ENCODE results near the gene CPA4.

Gene CPA4

DNA sequence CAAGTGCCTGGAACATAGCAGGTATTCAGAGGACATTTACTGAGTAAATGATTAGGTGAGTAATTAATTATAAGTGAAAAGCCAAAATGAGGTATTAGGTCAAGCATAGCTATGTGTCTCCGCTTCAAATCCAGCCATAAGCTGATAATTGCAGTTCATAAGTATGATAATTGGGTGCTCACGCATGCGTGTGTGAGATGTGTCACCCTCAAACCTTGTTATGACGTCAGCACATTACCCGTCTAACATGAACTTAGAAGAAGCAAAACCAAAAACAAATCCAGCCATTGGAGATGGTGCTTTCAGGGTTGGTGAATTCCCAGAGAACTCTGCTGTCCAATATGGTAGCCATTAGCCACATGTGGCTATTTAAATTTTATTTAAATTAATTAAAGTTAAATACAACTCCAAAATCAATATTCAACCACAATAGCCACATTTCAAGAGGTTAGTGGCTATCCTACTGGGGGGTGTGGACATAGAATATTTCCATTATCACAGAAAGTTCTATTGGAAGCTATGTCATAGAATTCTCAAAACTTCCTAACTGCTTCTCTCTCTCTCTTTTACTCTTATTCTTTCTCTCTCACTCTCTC is 51.4 kb downstream of the CPA4 start, which contains the start of gene CPA5:
CPA5 (plus strand) TSS at position 546 of the 596 bp plus-strand sequence. CDS start 1,670 bp downstream, outside the sequence.
- no peak for DNase-seq (ENCODE audit: low spot score)

DNA sequence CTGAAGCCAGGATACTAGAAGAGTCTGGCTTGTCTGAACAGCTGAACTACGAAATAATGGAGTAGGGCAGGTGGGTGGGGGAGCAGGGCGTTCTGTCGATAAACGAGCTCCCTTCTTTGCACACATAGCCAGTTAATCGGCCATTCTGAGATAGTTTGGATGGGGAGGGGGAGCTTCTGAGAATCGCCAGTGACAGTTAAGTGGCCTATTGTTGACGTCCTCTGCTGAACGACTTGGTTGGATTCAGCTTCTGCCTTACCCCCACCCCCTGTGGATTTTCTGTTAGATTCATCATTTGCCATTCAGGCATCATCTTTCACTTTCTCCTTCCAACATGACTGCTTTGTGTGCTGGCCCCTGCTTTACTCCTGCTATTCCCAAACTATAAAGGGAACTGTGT is 52.2 kb downstream of the CPA4 start:
- no peak for DNase-seq (ENCODE audit: low spot score)

- DNase-seq (ENCODE audit: low spot score), result no peak
Observed at GRCh38 chr7:130345725-130346124, 52.8 kb downstream of the CPA4 start.

DNA sequence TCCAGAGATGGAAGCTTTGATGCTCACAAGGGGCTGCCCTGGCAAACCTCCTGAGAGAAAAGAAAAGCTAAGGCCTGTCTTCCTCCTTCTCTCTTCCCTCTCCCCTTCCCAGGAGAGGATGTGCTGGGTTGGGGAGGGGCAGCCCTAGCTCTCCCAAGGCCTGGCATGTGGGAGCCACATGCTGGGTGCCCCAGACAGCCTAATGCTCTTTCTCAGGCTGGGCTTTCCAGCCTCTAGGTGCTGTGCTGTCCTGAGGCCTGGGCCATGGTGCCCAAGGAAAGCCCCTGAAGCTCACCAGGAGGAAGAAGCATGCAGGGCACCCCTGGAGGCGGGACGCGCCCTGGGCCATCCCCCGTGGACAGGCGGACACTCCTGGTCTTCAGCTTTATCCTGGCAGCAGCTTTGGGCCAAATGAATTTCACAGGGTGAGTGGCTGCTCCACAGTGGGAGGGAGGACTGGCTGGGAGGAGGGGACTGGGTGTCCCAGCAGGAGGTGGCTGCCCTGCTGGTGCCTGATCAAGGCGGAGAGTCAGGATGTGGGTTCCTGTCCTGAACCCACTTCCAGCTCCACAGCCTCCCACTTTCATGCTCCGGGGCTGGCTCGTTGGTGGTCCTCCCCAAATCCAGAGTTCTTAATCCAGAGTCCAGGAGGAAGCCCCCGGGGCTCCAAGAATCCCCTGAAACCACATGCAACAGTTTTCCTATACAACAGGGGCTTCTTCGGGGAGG is 53.4 kb downstream of the CPA4 start:
- DNase-seq (ENCODE audit: low spot score), result no peak

DNA sequence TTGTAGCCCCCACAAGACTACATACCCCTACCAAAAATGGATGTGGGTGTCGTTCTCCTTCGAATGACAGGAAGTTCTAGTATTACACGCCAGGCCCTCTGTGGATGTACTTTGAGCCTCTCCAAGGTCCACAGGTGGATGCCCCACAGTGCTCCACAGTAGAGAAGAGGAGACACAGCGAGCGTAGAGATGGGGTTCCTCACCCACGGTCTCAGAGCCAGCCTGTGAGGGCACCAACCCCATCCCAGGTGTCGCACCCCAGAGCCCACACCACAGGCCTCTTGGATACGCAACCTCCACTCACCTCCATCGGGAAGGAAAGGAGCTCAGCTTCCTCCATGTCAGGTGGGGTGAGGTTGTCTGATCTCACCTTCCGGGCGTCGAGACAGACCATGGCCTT is 54.0 kb downstream of the CPA4 start:
- no peak for DNase-seq (ENCODE audit: low spot score)

DNA sequence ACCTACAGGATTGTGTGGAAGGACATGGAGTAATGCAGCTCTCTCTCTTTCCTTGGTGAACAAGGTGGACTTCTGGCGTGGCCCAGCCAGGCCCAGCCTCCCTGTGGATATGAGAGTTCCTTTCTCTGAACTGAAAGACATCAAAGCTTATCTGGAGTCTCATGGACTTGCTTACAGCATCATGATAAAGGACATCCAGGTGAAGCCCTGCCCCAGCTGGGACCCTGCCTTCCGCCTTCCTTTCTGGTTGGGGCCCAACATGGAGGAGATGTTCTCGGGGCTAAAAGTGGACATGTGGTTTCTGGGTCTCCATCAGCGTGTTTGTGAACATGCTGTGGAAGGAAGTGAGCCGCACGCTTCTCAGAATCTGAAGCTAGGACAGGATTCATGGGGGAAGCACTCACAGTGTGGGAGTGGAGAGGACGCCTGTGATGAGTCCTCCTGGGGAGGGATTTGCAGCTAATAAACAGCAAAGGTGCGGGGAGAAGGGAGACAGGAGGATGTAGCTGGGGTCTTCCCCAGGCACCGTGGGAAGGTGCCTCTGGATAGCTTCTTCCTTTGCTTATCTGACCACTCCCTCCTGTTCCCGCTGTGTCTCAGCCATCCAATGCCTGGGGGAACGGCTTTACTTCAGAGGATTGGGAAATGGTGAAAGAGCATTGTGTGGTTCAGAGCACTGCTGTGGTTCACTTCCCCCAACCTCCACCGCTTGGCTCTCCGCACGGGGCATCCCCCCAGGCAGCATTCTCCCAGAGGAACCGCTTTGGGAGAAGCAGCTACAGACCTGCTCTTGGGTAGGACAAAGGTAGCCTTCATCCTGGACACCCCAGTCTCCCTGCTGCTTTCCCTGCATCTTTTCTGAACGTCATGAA is 57.2 kb downstream of the CPA4 start:
- no peak for DNase-seq (ENCODE audit: low spot score)

GRCh38 chr7:130350945-130351790 is 58.2 kb downstream of the CPA4 start:
- DNase-seq (ENCODE audit: low spot score), result no peak

DNA sequence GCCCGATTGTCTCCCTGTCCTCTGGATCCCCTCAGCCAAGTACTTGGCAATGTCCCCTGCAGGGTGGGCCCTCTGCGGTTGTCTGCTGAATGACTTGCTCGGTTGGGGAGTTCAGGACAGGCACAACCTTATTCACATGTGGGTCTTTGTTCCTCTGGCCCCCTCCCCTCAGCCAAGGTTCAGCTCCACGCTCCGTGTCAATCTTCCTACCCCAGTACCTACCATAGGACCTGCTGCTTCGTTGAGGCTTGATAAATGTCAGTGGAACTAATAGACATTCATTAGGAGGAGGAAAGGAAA is 58.8 kb downstream of the CPA4 start:
- DNase-seq (ENCODE audit: low spot score), result no peak

DNA sequence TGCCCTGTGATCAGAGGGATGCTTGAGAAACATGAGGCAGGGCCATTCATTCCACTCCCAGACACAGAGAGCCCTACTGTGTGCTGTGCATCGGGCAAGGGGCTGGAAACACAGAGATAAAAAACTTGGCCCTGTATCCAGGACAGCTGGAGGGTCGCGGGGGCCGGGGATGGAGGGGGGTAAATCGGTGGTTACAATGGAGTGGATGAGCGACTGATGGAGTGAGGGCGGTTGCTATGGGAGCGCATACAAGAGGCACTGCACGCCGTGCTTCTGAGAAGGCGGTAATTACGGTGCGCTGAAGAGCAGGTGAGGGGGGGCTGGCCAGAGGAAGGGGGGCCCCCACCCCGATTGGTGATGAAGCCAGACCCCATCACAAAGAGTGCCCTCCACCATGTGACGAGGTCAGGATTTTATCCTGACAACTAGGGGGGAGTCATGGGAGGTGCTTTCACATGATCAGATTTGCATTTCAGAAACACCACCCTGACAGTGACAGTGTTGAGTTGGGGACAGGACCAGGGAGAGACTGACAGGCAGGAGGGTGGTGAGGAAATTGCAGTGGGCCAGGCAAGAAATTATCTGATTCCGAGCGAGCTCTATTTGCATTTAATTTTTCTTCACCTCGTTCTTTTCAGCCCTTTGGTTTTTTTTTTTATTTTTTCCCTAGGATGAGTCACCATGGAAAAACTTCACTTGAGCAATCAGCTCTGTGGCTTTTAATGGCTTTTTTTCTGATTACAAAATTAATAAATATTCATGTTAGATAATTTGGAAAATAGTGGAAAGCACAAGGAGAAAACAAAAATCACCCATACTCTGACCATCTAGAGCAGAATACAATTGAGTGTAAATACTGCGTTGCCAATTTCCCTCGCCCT is 59.5 kb downstream of the CPA4 start:
- DNase-seq (ENCODE audit: low spot score), result peak; percentile 29

DNA sequence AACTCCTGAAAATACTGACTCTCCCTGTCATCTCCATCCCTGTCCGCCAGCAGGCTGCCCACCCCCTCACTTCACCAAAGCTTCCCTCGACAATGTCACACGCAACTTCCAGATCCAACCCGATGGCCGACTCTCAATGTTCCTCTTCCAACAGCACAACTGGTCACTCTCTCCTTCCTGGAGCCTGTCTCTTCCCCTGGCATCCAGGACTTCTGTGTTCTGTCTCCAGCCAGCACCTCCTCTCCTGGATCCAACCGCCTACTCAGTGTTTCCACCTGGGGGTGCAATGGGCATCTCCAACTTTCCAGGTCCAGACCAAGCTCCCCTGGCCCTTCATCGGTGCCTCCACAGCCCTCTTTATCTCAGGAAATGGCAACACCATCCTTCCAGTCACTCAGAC is 60.2 kb downstream of the CPA4 start:
- no peak for DNase-seq (ENCODE audit: low spot score)

GRCh38 chr7:130356121-130356875 is 63.3 kb downstream of the CPA4 start:
- DNase-seq (ENCODE audit: low spot score), result no peak

DNA sequence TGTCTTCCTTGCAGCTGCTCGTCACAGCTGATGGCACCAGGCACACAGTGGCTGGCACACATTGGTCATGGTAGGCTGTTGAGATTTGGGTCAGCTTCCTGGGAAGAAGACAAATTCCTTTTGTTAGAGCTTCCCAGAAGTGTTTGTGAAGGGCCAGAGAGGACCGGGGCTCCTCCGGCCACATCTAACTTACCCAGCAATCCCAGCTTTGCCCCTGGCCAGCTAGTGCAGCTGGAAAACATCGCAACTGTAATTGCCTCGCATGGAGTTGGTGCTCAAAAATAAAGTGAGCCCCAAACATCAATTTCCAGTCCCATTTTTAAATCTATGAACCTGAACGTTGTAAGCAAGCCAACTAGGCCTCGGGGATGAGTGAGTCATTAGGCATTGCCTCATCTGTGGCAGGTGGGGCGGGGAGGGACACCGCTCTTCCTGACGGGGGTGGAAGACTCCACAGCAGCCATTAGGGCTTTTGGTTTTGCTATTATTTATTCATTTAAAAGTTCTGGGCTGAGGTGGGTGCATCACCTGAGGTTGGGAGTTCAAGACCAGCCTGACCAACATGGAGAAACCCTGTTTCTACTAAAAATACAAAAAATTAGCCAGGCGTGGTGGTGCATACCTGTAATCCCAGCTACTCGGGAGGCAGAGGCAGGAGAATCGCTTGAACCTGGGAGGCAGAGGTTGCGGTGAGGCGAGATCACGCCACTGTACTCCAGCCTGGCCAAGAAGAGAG is 64.1 kb downstream of the CPA4 start:
- peak; percentile 56 for DNase-seq (ENCODE audit: low spot score)

GRCh38 chr7:130358471-130358870 is 65.5 kb downstream of the CPA4 start:
- no peak for DNase-seq (ENCODE audit: low spot score)

DNA sequence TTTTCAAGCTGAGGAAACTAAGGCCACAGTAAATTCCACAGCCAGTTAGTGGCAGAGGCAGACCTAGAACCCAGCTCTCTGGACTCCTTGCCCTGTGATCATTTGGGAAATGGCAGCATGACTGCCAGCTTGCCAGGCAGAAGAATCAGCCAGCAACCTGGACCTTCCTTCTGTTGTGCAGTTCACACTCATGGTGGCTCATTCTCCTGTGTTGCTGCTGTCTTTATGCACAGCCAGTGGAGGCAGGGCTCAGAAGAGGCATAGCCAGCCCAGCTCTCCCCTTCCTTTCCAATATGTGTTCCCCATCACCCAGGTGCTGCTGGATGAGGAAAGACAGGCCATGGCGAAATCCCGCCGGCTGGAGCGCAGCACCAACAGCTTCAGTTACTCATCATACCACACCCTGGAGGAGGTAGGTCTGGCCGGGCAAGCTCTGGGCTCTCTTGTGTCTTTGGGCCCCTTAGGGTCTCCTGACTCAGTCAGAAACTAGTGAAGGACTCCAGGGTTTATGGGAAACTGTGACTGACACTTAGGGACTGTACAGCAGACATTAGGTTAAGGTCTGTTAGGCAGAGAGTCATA is 66.4 kb downstream of the CPA4 start:
- no peak for DNase-seq (ENCODE audit: low spot score)

GRCh38 chr7:130360518-130360917 is 67.6 kb downstream of the CPA4 start:
- DNase-seq (ENCODE audit: low spot score), result no peak

- DNase-seq (ENCODE audit: low spot score), result no peak
Observed at GRCh38 chr7:130361681-130362080, 68.7 kb downstream of the CPA4 start.

GRCh38 chr7:130362251-130362816 is 69.4 kb downstream of the CPA4 start:
- no peak for DNase-seq (ENCODE audit: low spot score)

DNA sequence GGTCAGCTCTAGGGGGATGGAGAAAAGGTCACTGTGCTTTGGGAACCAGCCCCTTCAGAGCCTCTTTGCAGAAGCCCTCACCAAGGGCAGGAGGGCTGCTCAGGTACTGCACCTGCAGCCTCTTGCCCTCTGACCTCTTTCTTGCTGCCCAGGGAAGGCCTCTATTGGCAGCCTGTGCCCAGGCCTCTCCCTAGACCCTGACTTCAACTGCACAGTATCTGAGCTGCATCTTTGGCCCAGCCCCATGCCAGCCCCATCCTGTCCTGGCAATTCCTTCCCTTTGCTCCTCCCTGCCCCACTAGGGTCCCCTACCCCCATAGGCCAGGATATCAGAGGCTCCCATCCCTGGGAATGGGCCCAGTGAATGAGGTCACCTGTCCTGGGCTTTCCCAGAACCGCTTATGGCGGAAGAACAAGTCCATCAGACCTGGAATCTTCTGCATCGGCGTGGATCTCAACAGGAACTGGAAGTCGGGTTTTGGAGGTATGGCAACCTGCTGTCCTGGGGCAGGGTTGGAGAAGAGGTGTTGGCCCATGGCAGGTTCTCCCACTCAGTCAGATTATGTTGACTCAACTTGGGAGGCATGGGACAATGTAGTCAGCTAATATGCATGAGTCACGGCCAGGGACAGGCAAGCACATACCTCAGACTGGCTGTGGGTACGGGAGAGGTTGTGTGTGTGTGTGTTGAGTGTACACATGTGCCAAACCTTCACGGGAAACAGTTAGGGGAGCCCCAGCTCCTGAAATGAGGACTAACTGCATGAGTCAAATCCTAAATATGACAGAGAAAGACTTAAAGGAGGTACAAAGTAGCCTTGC is 70.3 kb downstream of the CPA4 start:
- peak; percentile 88 for DNase-seq (ENCODE audit: low spot score)

All from RKO (cell line).